GM23248 (cell line): ENCODE data around the gene ELF1. TPM values are rescaled to one million over a fixed set of nuclear protein-coding genes. Genes with fewer than 3 reads are reported as not detected.
"Not testable (repeated sequence)": the region's sequence is repeated elsewhere in the genome, so short reads cannot be mapped to it uniquely, and the experiment has no call there.

Source experiments
- DNase-seq: peaks from one replicate; pipeline ENCODE4 v3.0.0-alpha.2; 2015
- H2AFZ ChIP-seq: fragments of 200-600 bp; sonication (generic); 2 replicates; pipeline ENCODE4 v1.6.1; 2016; ENCODE audit warnings: antibody characterized with exemption
- H3F3A ChIP-seq: fragments of 200-600 bp; sonication (generic); 2 replicates; pipeline ENCODE4 v1.6.1; 2016; ENCODE audit warnings: mild to moderate bottlenecking, antibody characterized with exemption, mixed run types; ENCODE audit not compliant: insufficient read depth
- H3K27ac ChIP-seq: fragments of 200-600 bp; sonication (generic); 2 replicates; pipeline ENCODE4 v1.5.1; 2016; ENCODE audit warnings: mild to moderate bottlenecking
- H3K27me3 ChIP-seq: fragments of 200-600 bp; sonication (generic); replicated peaks from 2 replicates; pipeline ENCODE4 v1.6.1; 2016; ENCODE audit warnings: mild to moderate bottlenecking; ENCODE audit not compliant: insufficient read depth
- H3K36me3 ChIP-seq: fragments of 200-600 bp; sonication (generic); 2 replicates; pipeline ENCODE4 v1.6.1; 2016; ENCODE audit warnings: low read depth, mild to moderate bottlenecking
- H3K4me1 ChIP-seq: fragments of 200-600 bp; sonication (generic); 2 replicates; pipeline ENCODE4 v1.6.1; 2016; ENCODE audit warnings: mild to moderate bottlenecking; ENCODE audit not compliant: insufficient read depth
- H3K4me2 ChIP-seq: fragments of 200-600 bp; sonication (generic); one replicate; pipeline ENCODE4 v1.6.1; 2016; ENCODE audit warnings: mild to moderate bottlenecking; ENCODE audit not compliant: unreplicated experiment
- H3K4me3 ChIP-seq: fragments of 200-600 bp; sonication (generic); 2 replicates; pipeline ENCODE4 v1.5.1; 2016; ENCODE audit warnings: mild to moderate bottlenecking
- H3K79me2 ChIP-seq: fragments of 200-600 bp; sonication (generic); 2 replicates; pipeline ENCODE4 v1.6.1; 2016; ENCODE audit warnings: mild to moderate bottlenecking; ENCODE audit not compliant: insufficient read depth
- H3K9ac ChIP-seq: fragments of 200-600 bp; sonication (generic); 2 replicates; pipeline ENCODE4 v1.6.1; 2016; ENCODE audit warnings: mild to moderate bottlenecking
- H3K9me2 ChIP-seq: fragments of 200-600 bp; sonication (generic); 2 replicates; pipeline ENCODE4 v1.6.1; 2016; ENCODE audit warnings: mixed run types, mild to moderate bottlenecking, moderate library complexity; ENCODE audit not compliant: insufficient read depth
- H3K9me3 ChIP-seq: fragments of 200-600 bp; sonication (generic); one replicate; pipeline ENCODE4 v1.6.1; 2017; ENCODE audit warnings: low read depth
- H4K20me1 ChIP-seq: fragments of 200-600 bp; sonication (generic); 2 replicates; pipeline ENCODE4 v1.6.0; 2016; ENCODE audit not compliant: insufficient read depth
- EZH2 ChIP-seq: fragments of 200-600 bp; sonication (generic); IDR thresholded peaks from 2 replicates; pipeline ENCODE4 v1.6.1; 2018; ENCODE audit warnings: antibody characterized with exemption, mild to moderate bottlenecking; ENCODE audit not compliant: insufficient read depth, poor library complexity, severe bottlenecking
- EZH2phosphoT487 ChIP-seq: fragments of 200-600 bp; sonication (generic); IDR thresholded peaks from 2 replicates; pipeline ENCODE4 v1.6.1; 2018; ENCODE audit warnings: antibody characterized with exemption, moderate library complexity, mild to moderate bottlenecking, low read depth; ENCODE audit not compliant: insufficient read depth
- WGBS, 2 experiments: methylation state at CpG; one replicate each; pipeline ENCODE4 v1.1.6; 2015 to 2017; ENCODE audit warnings: low lambda C conversion rate in 2 of 2, low coverage in 1 of 2; ENCODE audit errors: missing lambda C conversion rate in 2 of 2; 5-methylcytosine and 5-hydroxymethylcytosine counted together
- in situ Hi-C: fragments of 300-500 bp; cut with MboI; formaldehyde crosslinking; loops from 2 replicates; pipeline ENCODE4 v1.15.0; 2020
- polyA plus RNA-seq: library from polyadenylated mRNA; unstranded; fragments of >200 nt; fragmentation: Nextera tagmentation; extraction: Ambion mirVana; gene quantifications from 2 replicates; pipeline ENCODE4 v1.2.1, GENCODE V29; 2016
- total RNA-seq: library from RNA; depleted of rRNA; stranded (reverse); fragments of >200 nt; shearing (Covaris generic); gene quantifications from 2 replicates; pipeline ENCODE4 v1.2.3, GENCODE V29; 2014

The ELF1 gene
- total and polyA plus RNA-seq, 2 experiments from 2014 or later = 36.1 to 42.7 TPM

DNA sequence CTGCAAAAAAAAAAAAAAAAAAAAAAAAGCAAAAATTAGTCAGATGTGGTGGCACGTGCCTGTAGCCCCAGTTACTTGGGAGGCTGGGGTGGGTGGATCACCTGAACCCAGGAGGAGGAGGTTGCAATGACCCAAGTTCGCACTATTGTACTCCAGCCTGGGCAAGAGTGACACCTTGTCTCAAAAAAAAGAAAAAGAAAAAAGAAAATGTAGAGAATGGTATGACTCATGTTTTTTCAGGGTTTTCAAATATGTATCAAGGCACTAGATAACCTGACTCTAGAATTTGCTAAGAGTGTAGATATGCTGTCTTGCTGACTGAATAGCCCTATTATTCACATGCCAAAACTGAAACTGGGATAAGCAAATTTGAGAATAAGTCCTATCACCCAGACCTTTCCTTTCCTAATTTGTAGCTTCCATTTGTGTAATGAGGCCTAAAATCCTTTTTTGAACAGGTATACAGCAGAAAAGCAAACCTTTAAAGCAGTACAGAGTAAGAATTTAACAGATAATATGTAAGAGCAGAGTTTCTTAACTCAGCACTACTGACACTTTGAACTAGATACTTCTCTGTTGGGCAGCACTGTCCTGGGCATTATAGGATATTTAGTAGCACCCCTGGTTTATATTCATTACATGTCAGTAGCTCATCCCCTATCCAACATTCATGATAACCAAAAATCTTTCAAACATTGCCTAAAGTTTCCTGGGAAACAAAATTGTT lies 108.6 kb downstream of the ELF1 start:
- Histone ChIP-seq H3F3A (peaks cover 14% of the 10 kb centered on the region), H3K4me3 (peak overlapping the region; percentile 0; the same call in 1 of the 2 replicates), H2AFZ (no peak overlapping the region), H4K20me1 (no peaks in the 10 kb centered on the region), H3K27ac (0 out of 2 replicates have a peak overlapping the region, but pooled peaks have one; percentile 7), H3K36me3 (no peaks in the 10 kb centered on the region), H3K4me2 (no peak overlapping the region), H3K79me2 (peaks cover 29% of the 10 kb centered on the region), H3K9me2 (no peaks in the 10 kb centered on the region), H3K4me1 (peaks cover 27% of the 10 kb centered on the region), H3K27me3 (no peaks in the 10 kb centered on the region), H3K9me3 (no peaks in the 10 kb centered on the region), H3K9ac (no peak overlapping the region)
- 94 to 98% methylated on average over 2 of the region's 2 CpGs for WGBS, 2 experiments
- in situ Hi-C loops = no loop called here
- no peak for TF ChIP-seq EZH2
- no peak for TF ChIP-seq EZH2phosphoT487
- peak; percentile 37 for DNase-seq

DNA sequence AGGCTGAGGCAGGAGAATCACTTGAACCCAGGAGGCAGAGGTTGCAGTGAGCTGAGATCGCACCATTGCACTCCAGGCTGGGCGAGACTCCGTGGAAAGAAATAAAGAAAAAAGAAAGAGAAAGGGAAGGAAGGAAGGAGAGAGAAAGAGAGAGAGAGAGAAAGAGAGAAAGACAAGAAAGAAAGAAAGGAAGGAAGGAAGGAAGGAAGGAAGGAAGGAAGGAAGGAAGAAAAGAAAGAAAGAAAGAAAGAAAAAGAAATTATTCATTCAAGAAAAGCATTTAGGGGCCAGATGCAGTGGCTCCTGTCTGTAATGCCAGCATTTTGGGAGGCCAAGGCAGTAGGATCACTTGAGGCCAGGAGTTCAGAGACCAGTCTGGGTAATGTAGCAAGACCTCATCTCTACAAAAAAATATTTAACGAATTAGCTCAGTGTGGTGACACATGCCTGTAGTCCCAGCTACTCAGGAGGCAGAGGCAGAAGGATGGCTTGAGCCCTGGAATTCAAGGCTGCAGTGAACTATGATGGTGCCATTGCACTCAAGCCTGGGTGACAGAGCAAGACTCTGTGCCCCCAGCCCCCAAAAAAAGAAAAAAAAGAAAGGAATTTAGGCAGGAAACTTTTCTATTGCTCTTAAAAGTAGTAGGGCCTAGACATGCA lies 109.4 kb downstream of the ELF1 start:
- H3K27me3 ChIP-seq, H4K20me1 ChIP-seq, H3K9me3 ChIP-seq, H3K9me2 ChIP-seq, H3K27ac ChIP-seq, DNase-seq, in situ Hi-C loops, H3K4me3 ChIP-seq, H3K36me3 ChIP-seq, H2AFZ ChIP-seq, H3K9ac ChIP-seq, H3K4me2 ChIP-seq: not testable (repeated sequence)
- Histone ChIP-seq H3K79me2 (peaks cover 21% of the 10 kb centered on the region; the same call in 1 of the 2 replicates), H3K4me1 (peaks cover 27% of the 10 kb centered on the region), H3F3A (peaks cover 14% of the 10 kb centered on the region)
- 96 to 100% methylated on average over 4 of the region's 4 CpGs for WGBS, 2 experiments

- H3K27ac ChIP-seq = no peak overlapping the region
- no peak overlapping the region for H3K4me2 ChIP-seq
- no peaks in the 10 kb centered on the region for H4K20me1 ChIP-seq
- peaks cover 10% of the 10 kb centered on the region; the same call in 1 of the 2 replicates for H3K79me2 ChIP-seq
- H3K9me3 ChIP-seq = no peaks in the 10 kb centered on the region
- H3K4me1 ChIP-seq = peaks cover 27% of the 10 kb centered on the region
- DNase-seq = no peak
- H3K9me2 ChIP-seq = no peaks in the 10 kb centered on the region
- no peak overlapping the region for H3K4me3 ChIP-seq
- no peak overlapping the region for H2AFZ ChIP-seq
- no peak overlapping the region for H3K9ac ChIP-seq
- H3K27me3 ChIP-seq = no peaks in the 10 kb centered on the region
- no peaks in the 10 kb centered on the region for H3K36me3 ChIP-seq
- peaks cover 14% of the 10 kb centered on the region for H3F3A ChIP-seq
- 100% methylated on average over 1 of the region's 1 CpG for WGBS, 2 experiments
- in situ Hi-C loops = no loop called here
- no peak for TF ChIP-seq EZH2
Observed at GRCh38 chr13:40908546-40908945, 110.6 kb downstream of the ELF1 start.

DNA sequence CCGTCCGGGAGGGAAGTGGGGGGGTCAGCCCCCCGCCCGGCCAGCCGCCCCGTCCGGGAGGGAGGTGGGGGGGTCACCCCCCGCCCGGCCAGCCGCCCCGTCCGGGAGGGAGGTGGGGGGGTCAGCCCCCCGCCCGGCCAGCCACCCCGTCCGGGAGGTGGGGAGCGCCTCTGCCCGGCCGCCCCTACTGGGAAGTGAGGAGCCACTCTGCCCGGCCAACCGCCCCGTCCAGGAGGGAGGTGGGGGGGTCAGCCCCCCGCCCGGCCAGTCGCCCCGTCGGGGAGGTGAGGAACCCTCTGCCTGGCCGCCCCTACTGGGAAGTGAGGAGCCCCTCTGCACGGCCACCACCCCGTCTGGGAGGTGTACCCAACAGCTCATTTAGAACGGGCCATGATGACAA lies 118.1 kb downstream of the ELF1 start:
- in situ Hi-C loops, DNase-seq, H3K4me1 ChIP-seq, H3K4me2 ChIP-seq, H3K27me3 ChIP-seq, H3K36me3 ChIP-seq, H4K20me1 ChIP-seq, H3K9ac ChIP-seq, H3K9me2 ChIP-seq, H3K9me3 ChIP-seq, H3K27ac ChIP-seq, H3F3A ChIP-seq, H3K79me2 ChIP-seq, H2AFZ ChIP-seq, H3K4me3 ChIP-seq: not testable (repeated sequence)
- 95 to 100% methylated on average over 3 to 31 of the region's 31 CpGs for WGBS, 2 experiments

- H3K4me3 ChIP-seq, H3K9me3 ChIP-seq, H3K4me2 ChIP-seq, H3K27me3 ChIP-seq, H3K9me2 ChIP-seq, H3K9ac ChIP-seq, H3K27ac ChIP-seq, H2AFZ ChIP-seq, H3F3A ChIP-seq, H3K4me1 ChIP-seq, H3K36me3 ChIP-seq, H4K20me1 ChIP-seq, DNase-seq, H3K79me2 ChIP-seq, in situ Hi-C loops: not testable (repeated sequence)
- 94% methylated on average over 10 of the region's 28 CpGs; no CpG with 5 or more reads in 1 of the 2 experiments for WGBS, 2 experiments
Observed at GRCh38 chr13:40900568-40900967, 118.5 kb downstream of the ELF1 start.
